ENCODE measurements around the gene PAPOLG.
A peak's percentile ranks its signal among the peaks of the same experiment; 100 is the strongest.

Gene PAPOLG

GRCh38 chr2:60775048-60775639, 19.1 kb downstream of the PAPOLG start:
- no peak overlapping the region for H3K27ac ChIP-seq
- TF ChIP-seq ZFX (IDR thresholded peaks at IDR 0.05; ENCODE audit: borderline replicate concordance) = no peak
- TF ChIP-seq, protein P1, sequence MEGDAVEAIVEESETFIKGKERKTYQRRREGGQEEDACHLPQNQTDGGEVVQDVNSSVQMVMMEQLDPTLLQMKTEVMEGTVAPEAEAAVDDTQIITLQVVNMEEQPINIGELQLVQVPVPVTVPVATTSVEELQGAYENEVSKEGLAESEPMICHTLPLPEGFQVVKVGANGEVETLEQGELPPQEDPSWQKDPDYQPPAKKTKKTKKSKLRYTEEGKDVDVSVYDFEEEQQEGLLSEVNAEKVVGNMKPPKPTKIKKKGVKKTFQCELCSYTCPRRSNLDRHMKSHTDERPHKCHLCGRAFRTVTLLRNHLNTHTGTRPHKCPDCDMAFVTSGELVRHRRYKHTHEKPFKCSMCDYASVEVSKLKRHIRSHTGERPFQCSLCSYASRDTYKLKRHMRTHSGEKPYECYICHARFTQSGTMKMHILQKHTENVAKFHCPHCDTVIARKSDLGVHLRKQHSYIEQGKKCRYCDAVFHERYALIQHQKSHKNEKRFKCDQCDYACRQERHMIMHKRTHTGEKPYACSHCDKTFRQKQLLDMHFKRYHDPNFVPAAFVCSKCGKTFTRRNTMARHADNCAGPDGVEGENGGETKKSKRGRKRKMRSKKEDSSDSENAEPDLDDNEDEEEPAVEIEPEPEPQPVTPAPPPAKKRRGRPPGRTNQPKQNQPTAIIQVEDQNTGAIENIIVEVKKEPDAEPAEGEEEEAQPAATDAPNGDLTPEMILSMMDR (IDR thresholded peaks at IDR 0.05) = no peak

DNA sequence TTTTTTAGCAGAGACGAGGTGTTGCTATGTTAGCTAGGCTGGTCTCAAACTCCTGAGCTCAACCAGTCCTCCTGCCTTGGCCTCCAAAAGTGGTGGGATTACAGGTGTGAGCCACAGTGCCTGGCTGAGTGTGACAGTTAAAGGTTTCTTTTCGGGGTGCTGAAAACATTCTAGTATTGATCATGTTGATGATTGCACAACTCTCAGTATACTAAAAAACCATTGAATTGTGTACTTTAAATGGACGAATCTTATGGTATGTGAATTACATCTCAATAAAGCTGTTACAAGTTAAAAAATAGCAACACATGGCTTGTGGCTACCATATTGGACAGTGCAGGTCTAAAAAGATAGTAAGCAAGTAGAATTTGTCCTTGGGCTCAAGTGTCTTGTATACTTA, 22.3 kb downstream of the PAPOLG start:
- TF ChIP-seq, protein P1 (IDR thresholded peaks at IDR 0.05) = no peak
- no peak for TF ChIP-seq ZFX (IDR thresholded peaks at IDR 0.05; ENCODE audit: borderline replicate concordance)
- no peak overlapping the region for H3K27ac ChIP-seq

GRCh38 chr2:60779426-60779825, 23.4 kb downstream of the PAPOLG start:
- TF ChIP-seq, protein P1 (IDR thresholded peaks at IDR 0.05) = no peak
- TF ChIP-seq ZFX (IDR thresholded peaks at IDR 0.05; ENCODE audit: borderline replicate concordance) = no peak

DNA sequence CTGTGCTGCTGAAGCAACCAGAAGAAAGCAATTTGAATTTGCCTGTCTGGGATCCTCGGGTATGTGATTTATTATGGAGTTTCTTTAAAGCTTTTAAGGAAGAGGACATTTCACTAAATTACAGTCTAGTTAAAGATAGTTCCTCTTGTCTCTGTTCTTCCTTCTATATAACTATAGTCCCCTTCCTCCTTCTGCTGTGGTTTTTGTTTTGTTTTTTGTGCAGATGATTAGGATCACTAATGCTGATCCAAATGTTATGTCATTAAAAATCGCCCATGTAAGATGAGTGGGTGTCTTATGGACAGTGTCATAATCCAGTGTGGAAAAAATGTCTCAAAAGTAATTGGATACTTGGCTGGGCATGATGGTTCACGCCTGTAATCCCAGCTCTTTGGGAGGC, 24.7 kb downstream of the PAPOLG start:
- TF ChIP-seq, protein P1 (IDR thresholded peaks at IDR 0.05) = no peak
- no peak for TF ChIP-seq ZFX (IDR thresholded peaks at IDR 0.05; ENCODE audit: borderline replicate concordance)
- H3K27ac ChIP-seq = no peak overlapping the region

More at GRCh38 chr2:60779426-60779825, 23.4 kb downstream of the PAPOLG start:
- no peak overlapping the region for H3K27ac ChIP-seq

- H3K27ac ChIP-seq = no peak overlapping the region
- no peak for TF ChIP-seq ZFX (IDR thresholded peaks at IDR 0.05; ENCODE audit: borderline replicate concordance)
- TF ChIP-seq, protein P1 (IDR thresholded peaks at IDR 0.05) = no peak
Measured at GRCh38 chr2:60793169-60793568, 37.1 kb downstream of the PAPOLG start.

GRCh38 chr2:60794271-60794863, 38.3 kb downstream of the PAPOLG start:
- TF ChIP-seq ZFX (IDR thresholded peaks at IDR 0.05; ENCODE audit: borderline replicate concordance) = no peak
- TF ChIP-seq, protein P1 (IDR thresholded peaks at IDR 0.05) = peak; percentile 59
- no peak overlapping the region for H3K27ac ChIP-seq
